GM15510 (cell line): ENCODE measurements around the gene GPT2.

ENCODE experiments used
- POLR2A ChIP-seq: IDR thresholded peaks from 3 replicates; pipeline ENCODE4 v1.6.1; 2011; ENCODE audit warnings: borderline replicate concordance; ENCODE audit not compliant: insufficient read length; ENCODE audit errors: extremely low read depth

Gene GPT2

DNA sequence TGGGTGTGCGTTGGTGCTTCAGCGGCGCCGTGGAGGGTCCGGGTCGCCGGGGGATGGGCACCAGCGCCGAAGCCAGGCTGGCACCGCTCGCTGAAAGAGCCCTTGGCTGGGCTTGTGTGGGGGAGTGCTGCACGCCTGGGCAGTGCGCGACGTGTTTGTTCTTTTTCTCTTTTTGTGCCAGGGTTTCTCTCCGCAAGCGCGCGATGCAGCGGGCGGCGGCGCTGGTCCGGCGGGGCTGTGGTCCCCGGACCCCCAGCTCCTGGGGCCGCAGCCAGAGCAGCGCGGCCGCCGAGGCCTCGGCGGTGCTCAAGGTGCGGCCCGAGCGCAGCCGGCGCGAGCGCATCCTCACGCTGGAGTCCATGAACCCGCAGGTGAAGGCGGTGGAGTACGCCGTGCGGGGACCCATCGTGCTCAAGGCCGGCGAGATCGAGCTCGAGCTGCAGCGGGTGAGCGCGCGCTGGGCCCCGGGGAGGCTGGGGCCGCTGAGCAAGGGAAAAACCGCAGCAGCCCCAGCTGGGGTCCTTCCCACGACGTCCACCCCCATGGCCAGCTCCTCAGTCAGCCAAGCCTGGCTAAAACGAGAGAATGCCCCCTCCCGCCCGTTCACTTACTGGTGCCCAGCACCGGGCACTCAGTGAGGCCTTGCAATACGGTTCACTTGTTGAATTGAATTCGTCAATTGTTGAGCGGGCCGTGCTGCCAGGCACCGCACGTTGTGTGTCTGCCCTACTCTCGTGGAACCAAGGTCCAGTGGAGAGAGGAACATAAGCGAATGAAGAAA is 541 bp downstream of the GPT2 start:
- TF ChIP-seq POLR2A, result no peak

DNA sequence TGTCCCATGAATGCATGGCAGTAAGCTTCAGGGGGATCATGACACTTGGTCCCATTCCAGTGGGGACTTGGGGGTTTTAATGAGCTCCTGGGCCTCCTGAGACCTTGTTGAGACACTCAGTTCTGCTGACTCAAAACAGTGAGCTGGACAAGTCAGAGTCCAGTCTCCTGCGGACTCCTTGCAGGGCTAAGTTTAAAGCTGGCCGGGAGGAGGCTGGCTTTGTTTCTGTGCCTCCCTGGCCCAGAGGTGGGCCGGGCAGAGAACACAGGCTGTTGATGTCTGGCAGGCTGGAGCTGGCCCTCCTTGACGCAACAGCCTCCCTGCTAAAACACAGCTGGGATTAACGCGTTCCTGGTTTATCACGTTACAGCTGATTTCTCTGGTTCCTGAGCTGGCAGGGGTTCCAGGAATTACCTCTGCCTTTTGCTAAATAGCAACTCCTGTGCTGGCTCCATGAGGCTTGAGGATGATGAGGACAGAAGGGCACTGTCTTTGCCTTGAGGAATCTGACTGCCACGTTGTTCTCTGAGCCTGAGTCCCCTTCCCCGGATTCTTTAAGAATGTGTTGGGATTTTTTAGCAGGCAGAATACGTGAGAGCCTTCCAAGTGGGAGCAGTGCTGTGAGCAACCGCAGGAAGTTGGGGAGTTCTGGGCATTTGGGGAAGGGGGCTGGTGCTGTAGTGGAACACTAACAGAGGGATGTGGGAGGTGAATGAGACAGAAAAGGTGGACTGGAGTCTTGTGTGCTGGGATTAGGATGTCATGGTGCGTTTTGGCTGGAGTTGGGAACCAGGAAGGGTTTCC is 2.0 kb downstream of the GPT2 start:
- TF ChIP-seq POLR2A, result no peak

DNA sequence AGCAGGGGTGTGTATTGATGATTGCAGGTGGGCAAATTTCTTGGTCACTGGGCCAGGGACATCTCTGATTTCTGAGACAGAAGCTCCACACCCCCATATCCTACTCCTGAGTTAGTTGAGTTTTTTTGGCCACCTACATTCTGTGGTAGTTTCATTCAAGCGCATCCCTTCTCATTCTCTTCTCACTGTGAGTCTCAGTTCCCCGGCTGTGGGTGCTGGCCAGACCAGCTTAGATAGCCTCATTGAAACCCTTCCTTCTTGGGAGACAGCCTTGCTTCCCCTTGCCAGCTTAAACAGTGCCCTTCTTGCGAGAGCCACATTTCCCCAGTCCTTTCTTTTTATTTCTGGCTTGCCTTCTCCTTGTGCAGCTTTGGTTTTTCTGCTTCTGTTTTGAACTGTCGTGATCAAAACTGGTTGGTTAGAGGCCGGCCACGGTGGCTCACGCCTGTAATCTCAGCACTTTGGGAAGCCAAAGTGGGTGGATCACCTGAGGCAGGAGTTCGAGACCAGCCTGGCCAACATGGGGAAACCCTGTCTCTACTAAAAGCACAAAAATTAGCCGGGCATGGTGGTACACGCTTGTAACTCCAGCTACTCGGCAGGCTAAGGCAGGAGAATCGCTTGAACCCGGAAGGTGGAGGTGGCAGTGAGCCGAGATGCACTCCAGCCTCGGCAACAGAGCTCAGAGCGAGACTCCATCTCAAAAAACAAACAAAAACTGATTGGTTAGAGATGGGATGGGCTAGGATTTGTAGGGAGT is 2.8 kb downstream of the GPT2 start:
- no peak for TF ChIP-seq POLR2A

DNA sequence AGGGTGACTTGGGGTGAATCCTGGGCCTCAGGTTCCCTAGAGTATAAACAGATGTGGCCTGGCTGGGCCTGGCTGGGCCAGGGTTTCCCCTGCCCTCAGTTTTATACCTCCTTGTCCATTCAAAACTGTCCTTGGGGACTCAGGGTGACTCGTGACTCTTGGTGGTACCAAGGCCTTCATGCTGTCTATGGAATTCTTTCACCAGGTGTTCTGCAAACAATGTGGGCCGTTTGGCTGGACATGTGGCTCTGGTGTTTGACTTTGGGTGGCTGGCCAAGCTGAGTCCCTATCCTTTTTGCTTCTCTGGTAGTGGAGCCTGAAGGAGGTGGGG is 3.3 kb downstream of the GPT2 start:
- no peak for TF ChIP-seq POLR2A

DNA sequence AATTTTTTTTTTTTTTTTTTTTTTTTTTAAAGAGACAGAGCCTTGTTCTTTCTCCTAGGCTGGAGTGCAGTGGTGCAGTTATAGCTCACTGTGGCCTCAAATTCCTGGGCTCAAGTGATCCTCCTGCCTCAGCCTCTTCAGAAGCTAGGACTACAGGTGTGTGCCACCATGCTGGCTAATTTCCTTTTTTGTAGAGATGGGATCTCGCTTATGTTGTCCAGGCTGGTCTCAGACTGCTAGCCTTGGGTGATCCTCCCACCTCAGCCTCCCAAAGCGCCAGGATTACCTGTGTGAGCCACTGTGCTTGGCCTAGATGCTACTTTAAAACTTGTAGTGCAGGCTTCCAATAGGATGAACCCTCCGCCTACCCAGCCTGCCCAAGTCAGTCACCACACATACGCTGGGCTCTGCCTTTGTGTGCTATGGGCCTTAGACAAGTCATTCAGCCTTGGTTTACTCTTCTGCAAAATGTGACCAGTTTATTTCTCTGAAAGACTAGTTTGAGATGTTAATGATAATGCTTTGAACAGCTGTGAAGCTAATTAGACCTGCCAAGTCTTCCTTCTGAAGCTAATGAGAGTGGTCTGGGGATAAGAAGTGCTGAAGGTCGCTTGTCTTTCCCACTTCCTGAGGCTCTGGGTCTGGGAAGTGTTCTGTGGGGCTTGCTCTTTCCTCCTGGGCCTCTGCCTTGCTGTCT is 5.2 kb downstream of the GPT2 start:
- TF ChIP-seq POLR2A, result no peak

DNA sequence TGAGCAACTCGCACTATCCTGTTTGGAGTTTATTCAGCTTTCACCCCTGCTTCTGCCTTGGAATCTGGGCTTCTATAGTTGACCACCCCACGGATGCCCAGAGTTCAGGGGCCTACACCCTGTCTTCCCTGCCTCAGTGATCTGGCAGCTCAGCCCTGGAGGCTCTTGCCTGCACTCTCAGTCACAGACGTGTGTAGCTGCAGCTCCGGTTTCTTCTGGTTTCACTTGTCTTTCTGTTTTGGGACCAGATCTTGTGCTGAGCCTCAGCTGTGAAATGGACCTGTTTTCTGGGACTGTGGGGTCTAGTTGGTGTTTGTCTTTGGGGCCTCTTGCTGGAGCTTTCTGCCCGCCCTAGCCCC is 5.8 kb downstream of the GPT2 start:
- no peak for TF ChIP-seq POLR2A

DNA sequence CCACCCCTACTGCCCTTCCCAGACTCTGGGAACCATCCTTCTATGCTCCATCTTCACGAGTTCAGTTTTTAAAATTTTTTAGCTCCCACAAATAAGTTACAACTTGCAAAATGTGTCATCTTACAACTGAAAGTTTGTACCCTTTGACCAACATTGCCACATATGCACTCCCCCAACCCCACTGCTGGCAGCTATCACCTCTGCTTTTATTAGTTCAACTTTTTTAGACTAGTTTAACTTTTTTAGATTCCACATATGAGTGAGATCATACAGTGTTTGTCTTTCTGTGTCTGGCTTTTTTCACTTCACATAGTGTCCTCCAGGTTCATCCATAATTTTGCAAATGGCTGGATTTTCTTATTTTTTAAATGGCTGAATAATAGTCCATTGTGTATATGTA is 7.7 kb downstream of the GPT2 start:
- no peak for TF ChIP-seq POLR2A

DNA sequence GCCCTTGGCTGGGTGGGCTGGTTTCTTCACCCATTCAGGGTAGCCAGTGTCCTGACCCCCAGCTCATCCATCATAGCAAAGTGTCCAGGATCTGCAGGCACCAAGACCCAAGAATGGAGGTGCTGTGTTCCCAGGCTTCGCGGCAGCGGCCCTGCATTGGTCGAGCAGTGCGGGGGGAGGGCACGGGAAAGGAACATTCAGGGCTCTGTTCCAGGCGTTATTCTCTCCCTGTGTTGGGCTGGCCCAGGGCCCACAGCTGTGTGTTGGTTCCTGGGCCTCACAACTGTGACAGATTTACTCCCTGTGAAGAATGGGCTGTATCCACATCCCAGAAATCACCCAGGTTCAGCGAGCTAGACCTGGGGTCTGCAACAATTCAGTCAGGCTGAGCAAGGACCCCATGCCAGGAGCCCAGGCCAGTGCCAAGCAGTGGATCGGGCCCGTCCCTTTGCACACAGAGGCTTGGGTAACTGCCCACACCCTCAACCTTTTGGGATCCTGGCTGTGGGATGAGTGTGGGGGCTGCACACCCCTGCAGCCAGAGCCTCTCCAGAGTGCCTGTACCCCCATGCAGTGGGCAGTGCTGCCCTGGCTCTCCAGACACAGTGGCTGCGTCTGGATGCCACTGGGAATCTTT is 10.0 kb downstream of the GPT2 start:
- TF ChIP-seq POLR2A, result no peak

DNA sequence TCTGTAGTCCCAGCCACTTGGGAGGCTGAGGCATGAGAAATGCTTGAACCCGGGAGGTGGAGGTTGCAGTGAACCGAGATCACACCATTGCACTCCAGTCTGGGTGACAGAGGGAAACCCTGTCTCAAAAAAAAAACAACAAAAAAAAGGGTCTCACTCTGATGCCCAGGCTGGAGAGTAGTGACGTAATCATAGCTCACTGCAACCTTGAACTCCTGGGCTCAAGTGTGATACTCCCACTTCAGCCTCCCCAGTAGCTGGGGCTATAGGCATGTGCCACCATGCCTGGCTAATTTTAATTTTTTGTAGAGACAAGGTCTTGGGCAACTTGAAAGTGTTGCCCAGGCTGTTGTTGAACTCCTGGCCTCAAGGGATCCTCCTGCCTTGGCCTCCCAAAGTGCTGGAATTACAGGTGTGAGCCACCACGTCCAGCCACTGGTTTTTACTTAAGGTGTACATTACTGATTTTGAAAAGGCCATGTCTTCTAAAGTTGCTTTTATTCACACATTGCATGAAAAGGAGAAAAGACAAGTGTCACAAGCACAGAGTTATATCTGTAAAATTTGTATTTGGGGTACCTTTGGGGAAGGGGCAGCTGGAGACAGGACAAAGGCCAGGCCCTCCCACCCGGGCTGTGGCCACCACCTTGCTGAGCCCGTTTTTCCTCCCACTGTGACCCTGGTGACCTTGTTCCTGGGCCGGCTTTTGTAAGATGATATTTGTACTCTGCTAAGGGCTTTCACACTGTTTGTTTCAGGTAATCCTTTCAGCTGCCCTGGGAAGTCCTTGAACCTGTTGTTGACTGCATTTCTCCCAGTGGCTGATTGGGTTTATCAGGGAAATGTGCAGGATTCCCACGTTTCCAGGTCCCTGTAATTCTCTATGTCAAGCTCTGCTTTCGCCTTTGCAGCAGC is 11.5 kb downstream of the GPT2 start:
- no peak for TF ChIP-seq POLR2A

DNA sequence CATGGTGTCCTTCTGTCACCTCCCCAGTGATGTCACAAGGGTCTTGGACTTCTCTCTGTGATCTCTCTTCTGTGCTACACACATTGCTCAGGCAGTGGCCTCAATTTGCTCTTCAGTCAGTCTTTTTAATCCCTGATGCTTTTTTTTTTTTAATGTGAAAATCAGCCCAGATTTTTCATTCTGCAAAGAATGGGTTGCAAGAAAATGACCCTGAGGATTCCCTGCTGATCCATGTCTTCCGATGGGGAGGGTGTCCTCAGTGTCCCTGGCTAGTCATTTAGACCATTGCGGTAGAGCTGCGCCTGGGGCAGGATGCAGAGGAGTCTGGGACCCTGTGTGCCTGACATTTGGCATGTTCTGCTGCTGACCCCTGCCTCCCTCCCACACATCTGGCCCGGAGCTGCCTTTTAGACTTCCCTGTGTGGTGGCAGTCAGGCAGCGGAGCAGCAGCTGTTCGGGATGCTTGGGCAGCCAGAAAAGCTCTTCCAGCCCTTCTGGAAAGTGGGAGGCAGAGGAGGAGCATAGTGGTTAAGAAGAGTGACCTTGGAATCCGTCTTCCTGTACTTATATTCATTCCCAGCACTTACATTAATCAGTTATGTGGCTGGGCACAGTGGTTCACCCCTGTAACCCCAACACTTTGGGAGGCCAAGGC is 12.3 kb downstream of the GPT2 start:
- TF ChIP-seq POLR2A, result no peak

DNA sequence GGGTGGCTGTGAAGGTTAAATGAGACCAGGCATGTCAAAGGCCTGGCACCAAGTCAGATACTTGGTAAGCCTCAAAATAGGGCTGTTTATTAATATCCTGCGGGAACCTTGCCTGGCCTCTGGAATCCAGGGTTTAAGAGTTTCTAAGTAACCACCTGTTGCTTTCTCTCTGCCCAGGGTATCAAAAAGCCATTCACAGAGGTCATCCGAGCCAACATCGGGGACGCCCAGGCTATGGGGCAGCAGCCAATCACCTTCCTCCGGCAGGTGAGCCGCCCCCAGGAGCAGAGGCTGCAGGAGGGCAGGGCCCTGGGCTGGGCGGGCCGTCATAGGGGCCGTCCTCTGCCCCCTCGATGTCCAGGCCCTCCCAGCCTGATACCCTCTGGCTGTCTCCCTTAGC is 13.3 kb downstream of the GPT2 start:
- TF ChIP-seq POLR2A, result no peak

DNA sequence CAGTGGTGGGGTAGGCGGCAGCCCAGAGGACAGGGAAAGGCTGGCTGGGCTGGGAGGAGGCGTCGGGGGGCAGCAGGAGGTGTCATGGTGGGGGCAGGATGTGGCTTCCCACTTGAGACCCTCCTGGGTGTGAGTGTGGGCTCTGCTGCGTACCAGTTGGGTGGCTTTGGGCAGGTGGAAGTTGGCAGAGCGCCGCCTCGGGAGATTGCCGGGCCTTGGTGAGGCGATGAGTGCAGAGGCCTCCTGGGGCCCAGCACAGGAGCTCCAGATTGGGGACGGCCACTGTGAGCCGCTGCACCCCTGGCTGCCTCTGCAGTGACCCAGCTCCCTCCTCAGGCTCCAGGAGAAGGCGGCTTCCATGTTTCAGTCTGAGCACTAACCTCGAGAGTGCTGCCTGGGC is 13.8 kb downstream of the GPT2 start:
- no peak for TF ChIP-seq POLR2A
